ENCODE results near the gene KCNK10. TPM values are rescaled to one million over a fixed set of nuclear protein-coding genes. Genes with fewer than 3 reads are reported as not detected.

Gene KCNK10, protein sequence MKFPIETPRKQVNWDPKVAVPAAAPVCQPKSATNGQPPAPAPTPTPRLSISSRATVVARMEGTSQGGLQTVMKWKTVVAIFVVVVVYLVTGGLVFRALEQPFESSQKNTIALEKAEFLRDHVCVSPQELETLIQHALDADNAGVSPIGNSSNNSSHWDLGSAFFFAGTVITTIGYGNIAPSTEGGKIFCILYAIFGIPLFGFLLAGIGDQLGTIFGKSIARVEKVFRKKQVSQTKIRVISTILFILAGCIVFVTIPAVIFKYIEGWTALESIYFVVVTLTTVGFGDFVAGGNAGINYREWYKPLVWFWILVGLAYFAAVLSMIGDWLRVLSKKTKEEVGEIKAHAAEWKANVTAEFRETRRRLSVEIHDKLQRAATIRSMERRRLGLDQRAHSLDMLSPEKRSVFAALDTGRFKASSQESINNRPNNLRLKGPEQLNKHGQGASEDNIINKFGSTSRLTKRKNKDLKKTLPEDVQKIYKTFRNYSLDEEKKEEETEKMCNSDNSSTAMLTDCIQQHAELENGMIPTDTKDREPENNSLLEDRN
- total RNA-seq, result 0.20 and 0.34 TPM in 2 replicates
- 0.02 TPM for total RNA-seq (2013)
- not detected in 2 replicates for polyA plus RNA-seq
- 0.17 TPM in 1 of 2 replicates, not detected in the other for polyA minus RNA-seq

DNA sequence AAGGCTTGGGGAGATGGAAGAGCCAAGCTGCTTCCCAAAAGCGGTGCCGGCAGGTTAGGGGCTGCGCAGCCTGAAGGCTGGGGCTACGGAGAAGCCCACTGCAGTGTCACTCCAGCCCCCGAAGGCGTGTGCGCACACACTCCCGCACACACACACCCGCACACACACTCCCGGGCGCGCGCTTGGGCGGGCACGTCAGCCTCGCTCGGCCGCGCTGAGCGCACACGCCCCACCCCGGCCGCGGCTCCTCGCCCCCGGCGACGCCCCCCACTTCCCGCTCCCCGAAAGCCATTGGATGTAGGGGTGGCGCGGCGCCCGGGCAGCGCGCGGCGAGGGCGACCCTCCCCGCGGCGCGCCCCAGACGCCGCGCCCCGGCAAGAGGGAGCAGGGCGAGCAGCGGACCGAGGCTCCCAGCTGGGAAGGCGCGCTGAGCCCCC lies at the start of gene KCNK10:
KCNK10 (minus strand) TSS at position 184 of the 437 bp plus-strand sequence. CDS start 471 bp downstream, outside the sequence.
- H3K27ac Mint-ChIP-seq, result no peak within 1 kb of the TSS
- no peak within 1 kb of the TSS for H3K27ac ChIP-seq (ENCODE audit: low read length in 2 of 2)
- H3K9me3 Mint-ChIP-seq (ENCODE audit: insufficient read depth), result no peaks in the 10 kb centered on the region
- intact Hi-C loops (cut with micrococcal nuclease), result no loop called here
- POLR2A ChIA-PET, result no interaction called here
- peak within 1 kb of the TSS; percentile 84 for H3K4me3 Mint-ChIP-seq
- H3K27me3 ChIP-seq (replicated peaks in 1 of 4; ENCODE audit: control extremely low read depth in 1 of 4, control insufficient read depth in 3 of 4, insufficient read depth in 4 of 4, low read length in 3 of 4), result peaks cover 0 to 66% (median 36%) of the 10 kb centered on the region in 4 experiments
- CTCF ChIA-PET, result no interaction called here
- peaks cover 8% of the 10 kb centered on the region for H3K4me1 Mint-ChIP-seq
- H3K9ac ChIP-seq (ENCODE audit: low read length), result peak within 1 kb of the TSS; percentile 58
- H3K9me3 ChIP-seq (ENCODE audit: control extremely low read depth in 1 of 3, control insufficient read depth in 2 of 3, insufficient read depth in 1 of 3, low read length in 2 of 3), result peaks cover 0 to 23% (median 0%) of the 10 kb centered on the region in 3 donors
- no peaks in the 10 kb centered on the region for H3K36me3 ChIP-seq (replicated peaks in 1 of 2; ENCODE audit: control extremely low read depth in 1 of 2, control insufficient read depth in 1 of 2, extremely low read depth in 1 of 2, insufficient read depth in 2 of 2, low read length in 1 of 2)
- H4K20me1 ChIP-seq (ENCODE audit: control insufficient read depth, insufficient read depth, low read length, poor library complexity, severe bottlenecking), result no peaks in the 10 kb centered on the region
- H3K27me3 Mint-ChIP-seq, result peaks cover 39% of the 10 kb centered on the region
- no peaks in the 10 kb centered on the region for H3K79me2 ChIP-seq (ENCODE audit: control insufficient read depth, insufficient read depth, low read length)
- peak within 1 kb of the TSS; percentile 50 for H2AFZ ChIP-seq (ENCODE audit: insufficient read depth, low read depth, low read length, poor library complexity, severe bottlenecking)
- peaks cover 15 to 17% of the 10 kb centered on the region in 2 donors for H3K4me1 ChIP-seq (ENCODE audit: control insufficient read depth in 2 of 2, insufficient read depth in 2 of 2, low read length in 2 of 2)
- H3K4me2 ChIP-seq (replicated peaks; ENCODE audit: low read depth, low read length, poor library complexity, severe bottlenecking), result peak within 1 kb of the TSS; percentile 79
- under 1% methylated on average over 52 of the region's 52 CpGs for WGBS (ENCODE audit: insufficient coverage)
- DNase-seq, result peak; percentile 14
- peak; percentile 33 for ATAC-seq (ENCODE audit: low read depth)
- H3K4me3 ChIP-seq (ENCODE audit: control extremely low read depth in 1 of 5, extremely low read depth in 1 of 5, insufficient read depth in 1 of 5, low read depth in 2 of 5, low read length in 4 of 5), result peak within 1 kb of the TSS in 4 of 5 experiments; percentile 21 to 61 (median 45)
- TF ChIP-seq, protein P1, sequence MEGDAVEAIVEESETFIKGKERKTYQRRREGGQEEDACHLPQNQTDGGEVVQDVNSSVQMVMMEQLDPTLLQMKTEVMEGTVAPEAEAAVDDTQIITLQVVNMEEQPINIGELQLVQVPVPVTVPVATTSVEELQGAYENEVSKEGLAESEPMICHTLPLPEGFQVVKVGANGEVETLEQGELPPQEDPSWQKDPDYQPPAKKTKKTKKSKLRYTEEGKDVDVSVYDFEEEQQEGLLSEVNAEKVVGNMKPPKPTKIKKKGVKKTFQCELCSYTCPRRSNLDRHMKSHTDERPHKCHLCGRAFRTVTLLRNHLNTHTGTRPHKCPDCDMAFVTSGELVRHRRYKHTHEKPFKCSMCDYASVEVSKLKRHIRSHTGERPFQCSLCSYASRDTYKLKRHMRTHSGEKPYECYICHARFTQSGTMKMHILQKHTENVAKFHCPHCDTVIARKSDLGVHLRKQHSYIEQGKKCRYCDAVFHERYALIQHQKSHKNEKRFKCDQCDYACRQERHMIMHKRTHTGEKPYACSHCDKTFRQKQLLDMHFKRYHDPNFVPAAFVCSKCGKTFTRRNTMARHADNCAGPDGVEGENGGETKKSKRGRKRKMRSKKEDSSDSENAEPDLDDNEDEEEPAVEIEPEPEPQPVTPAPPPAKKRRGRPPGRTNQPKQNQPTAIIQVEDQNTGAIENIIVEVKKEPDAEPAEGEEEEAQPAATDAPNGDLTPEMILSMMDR (IDR thresholded peaks at IDR 0.05), result no peak
- TF ChIP-seq EZH2 (IDR thresholded peaks at IDR 0.05; ENCODE audit: borderline replicate concordance, insufficient read depth, low read depth, low read length, poor library complexity, severe bottlenecking), result no peak

DNA sequence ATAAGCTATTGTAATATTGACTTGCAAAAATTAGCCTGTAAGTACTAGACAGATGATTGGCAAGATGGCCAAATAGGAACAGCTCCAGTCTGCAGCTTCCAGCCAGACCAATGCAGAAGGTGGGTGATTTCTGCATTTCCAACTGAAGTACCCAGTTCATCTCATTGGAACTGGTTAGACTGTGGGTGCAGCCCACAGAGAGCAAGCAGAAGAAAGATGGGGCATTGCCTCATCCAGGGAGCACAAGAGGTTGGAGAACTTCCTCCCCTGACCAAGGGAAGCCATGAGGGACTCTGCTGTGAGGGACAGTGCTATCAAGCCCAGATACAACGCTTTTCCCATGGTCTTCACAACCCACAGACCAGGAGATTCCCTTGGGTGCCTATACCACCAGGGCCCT lies 46.4 kb upstream of the KCNK10 start:
- no peak overlapping the region for H3K4me3 ChIP-seq (ENCODE audit: control extremely low read depth in 1 of 5, extremely low read depth in 1 of 5, insufficient read depth in 1 of 5, low read depth in 2 of 5, low read length in 4 of 5)

More for the DNA sequence above, 46.4 kb upstream of the KCNK10 start:
- no peak for TF ChIP-seq EZH2 (IDR thresholded peaks at IDR 0.05; ENCODE audit: borderline replicate concordance, insufficient read depth, low read depth, low read length, poor library complexity, severe bottlenecking)
- TF ChIP-seq, protein P1 (IDR thresholded peaks at IDR 0.05), result no peak
- Mint-ChIP-seq H3K9me3 (ENCODE audit: insufficient read depth) (no peaks in the 10 kb centered on the region), H3K27ac (no peak overlapping the region), H3K4me3 (no peak overlapping the region), H3K4me1 (no peaks in the 10 kb centered on the region), H3K27me3 (peaks cover 72% of the 10 kb centered on the region)
- no peak overlapping the region for H3K4me2 ChIP-seq (replicated peaks; ENCODE audit: low read depth, low read length, poor library complexity, severe bottlenecking)
- no peaks in the 10 kb centered on the region for H3K79me2 ChIP-seq (ENCODE audit: control insufficient read depth, insufficient read depth, low read length)
- H4K20me1 ChIP-seq (ENCODE audit: control insufficient read depth, insufficient read depth, low read length, poor library complexity, severe bottlenecking), result no peaks in the 10 kb centered on the region
- intact Hi-C loops (cut with micrococcal nuclease), result no loop called here
- no peak for DNase-seq
- no CpG with 5 or more reads among the region's 1 CpG for WGBS (ENCODE audit: insufficient coverage)
- ChIA-PET CTCF (no interaction called here), POLR2A (no interaction called here)
- no peak overlapping the region for H3K27ac ChIP-seq (ENCODE audit: low read length in 2 of 2)
- H3K27me3 ChIP-seq (replicated peaks in 1 of 4; ENCODE audit: control extremely low read depth in 1 of 4, control insufficient read depth in 3 of 4, insufficient read depth in 4 of 4, low read length in 3 of 4), result peaks cover 0 to 6% (median 3%) of the 10 kb centered on the region in 4 experiments
- H2AFZ ChIP-seq (ENCODE audit: insufficient read depth, low read depth, low read length, poor library complexity, severe bottlenecking), result no peak overlapping the region
- no peak overlapping the region for H3K9ac ChIP-seq (ENCODE audit: low read length)
- H3K36me3 ChIP-seq (replicated peaks in 1 of 2; ENCODE audit: control extremely low read depth in 1 of 2, control insufficient read depth in 1 of 2, extremely low read depth in 1 of 2, insufficient read depth in 2 of 2, low read length in 1 of 2), result no peaks in the 10 kb centered on the region
- H3K9me3 ChIP-seq (ENCODE audit: control extremely low read depth in 1 of 3, control insufficient read depth in 2 of 3, insufficient read depth in 1 of 3, low read length in 2 of 3), result peaks cover 0 to 3% (median 0%) of the 10 kb centered on the region in 3 donors
- ATAC-seq (ENCODE audit: low read depth), result no peak
- H3K4me1 ChIP-seq (ENCODE audit: control insufficient read depth in 2 of 2, insufficient read depth in 2 of 2, low read length in 2 of 2), result no peaks in the 10 kb centered on the region
